ENCODE results near the gene PTPRN2.

Gene PTPRN2

DNA sequence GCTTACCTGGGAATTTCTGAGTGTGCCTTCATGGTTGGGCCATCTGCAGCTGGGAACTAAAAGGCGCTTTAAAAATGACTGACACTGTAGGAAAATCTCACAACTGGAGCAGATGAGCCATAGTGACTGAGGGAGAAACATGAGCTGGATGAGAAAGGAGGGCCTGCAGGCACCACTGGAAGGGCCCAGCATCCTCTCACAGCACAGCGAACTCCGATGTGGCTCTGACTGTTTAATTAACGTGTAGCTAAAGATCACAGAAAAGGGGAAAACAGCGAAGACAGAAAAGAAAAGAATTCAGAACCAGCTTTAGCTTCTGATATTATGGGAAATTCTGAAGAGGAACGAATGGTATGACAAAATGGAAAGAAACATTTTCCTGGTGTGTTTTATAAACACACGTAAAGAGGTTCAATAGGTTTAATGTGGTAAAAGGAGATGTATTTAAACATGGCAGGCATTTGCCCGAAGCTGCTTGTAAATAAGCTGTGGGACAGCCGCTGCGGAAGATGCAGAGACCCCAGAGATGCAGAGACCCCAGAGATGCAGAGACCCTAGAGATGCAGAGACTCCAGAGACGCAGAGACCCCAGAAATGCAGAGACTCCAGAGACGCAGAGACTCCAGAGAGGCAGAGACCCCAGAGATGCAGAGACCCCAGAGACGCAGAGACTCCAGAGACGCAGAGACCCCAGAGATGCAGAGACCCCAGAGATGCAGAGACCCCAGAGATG, 534.3 kb downstream of the PTPRN2 start:
- TF ChIP-seq, protein P1, sequence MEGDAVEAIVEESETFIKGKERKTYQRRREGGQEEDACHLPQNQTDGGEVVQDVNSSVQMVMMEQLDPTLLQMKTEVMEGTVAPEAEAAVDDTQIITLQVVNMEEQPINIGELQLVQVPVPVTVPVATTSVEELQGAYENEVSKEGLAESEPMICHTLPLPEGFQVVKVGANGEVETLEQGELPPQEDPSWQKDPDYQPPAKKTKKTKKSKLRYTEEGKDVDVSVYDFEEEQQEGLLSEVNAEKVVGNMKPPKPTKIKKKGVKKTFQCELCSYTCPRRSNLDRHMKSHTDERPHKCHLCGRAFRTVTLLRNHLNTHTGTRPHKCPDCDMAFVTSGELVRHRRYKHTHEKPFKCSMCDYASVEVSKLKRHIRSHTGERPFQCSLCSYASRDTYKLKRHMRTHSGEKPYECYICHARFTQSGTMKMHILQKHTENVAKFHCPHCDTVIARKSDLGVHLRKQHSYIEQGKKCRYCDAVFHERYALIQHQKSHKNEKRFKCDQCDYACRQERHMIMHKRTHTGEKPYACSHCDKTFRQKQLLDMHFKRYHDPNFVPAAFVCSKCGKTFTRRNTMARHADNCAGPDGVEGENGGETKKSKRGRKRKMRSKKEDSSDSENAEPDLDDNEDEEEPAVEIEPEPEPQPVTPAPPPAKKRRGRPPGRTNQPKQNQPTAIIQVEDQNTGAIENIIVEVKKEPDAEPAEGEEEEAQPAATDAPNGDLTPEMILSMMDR (IDR thresholded peaks at IDR 0.05; ENCODE audit: control insufficient read depth, extremely low read depth, insufficient read depth) = no peak
- H3K4me3 ChIP-seq (ENCODE audit: low read depth, low read length) = no peak overlapping the region
- DNase-seq (ENCODE audit: low read depth) = no peak

DNA sequence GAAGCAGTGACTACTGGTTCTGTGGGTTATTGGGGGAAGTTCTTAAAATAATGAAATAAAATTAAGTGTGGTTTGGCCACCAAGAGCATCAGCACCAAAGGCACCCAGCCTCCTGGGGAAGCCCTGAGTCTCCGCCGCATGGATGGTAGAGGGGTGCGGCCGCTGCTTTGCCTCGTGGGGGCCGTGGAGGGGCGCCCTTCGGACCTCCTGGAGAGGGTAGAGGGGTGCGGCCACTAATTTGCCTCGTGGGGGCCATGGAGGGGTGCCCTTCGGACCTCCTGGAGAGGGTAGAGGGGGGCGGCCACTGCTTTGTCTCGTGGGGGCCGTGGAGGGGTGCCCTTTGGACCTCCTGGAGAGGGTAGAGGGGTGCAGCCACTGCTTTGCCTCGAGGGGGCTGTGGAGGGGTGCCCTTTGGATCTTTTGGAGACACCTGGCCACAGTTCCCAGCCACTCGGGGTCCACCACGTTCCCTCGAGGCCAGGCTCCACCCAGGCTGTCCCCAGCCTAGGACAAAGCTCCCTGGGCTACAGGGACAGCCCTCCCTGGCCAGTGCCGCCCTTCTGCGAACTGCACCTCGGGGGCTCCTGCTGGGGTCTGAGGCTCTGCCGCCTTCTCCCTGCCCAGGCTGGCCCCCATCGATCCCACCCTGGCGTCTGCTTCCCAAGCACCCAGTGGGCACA, 535.1 kb downstream of the PTPRN2 start:
- no peak overlapping the region for H3K4me3 ChIP-seq (ENCODE audit: low read depth, low read length)
- no peak for DNase-seq (ENCODE audit: low read depth)
- TF ChIP-seq, protein P1 (IDR thresholded peaks at IDR 0.05; ENCODE audit: control insufficient read depth, extremely low read depth, insufficient read depth) = no peak

DNA sequence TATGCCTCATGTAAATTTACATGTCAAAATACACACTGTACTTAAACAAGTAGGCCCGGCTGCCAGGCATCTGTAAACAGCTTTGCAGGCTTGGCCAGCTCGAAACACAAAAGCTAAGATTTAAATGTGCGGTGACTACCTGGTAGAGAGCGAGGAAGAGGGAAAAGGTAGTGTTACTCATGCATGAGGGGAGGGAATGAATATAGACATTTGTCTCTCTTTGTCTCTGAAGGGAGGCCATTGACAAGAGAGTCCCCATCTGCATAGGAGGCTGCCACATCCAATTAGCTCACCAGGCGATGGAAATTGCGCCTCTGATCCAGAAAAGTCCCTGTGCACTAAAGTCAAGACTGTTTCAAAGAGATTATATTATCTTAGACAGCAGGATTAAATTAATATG, 535.8 kb downstream of the PTPRN2 start:
- no peak for DNase-seq (ENCODE audit: low read depth)
- TF ChIP-seq, protein P1 (IDR thresholded peaks at IDR 0.05; ENCODE audit: control insufficient read depth, extremely low read depth, insufficient read depth) = no peak
- H3K4me3 ChIP-seq (ENCODE audit: low read depth, low read length) = no peak overlapping the region

- no peak for DNase-seq (ENCODE audit: low read depth)
- TF ChIP-seq, protein P1 (IDR thresholded peaks at IDR 0.05; ENCODE audit: control insufficient read depth, extremely low read depth, insufficient read depth) = no peak
- no peak overlapping the region for H3K4me3 ChIP-seq (ENCODE audit: low read depth, low read length)
Observed at GRCh38 chr7:158050978-158051651, 536.5 kb downstream of the PTPRN2 start.

DNA sequence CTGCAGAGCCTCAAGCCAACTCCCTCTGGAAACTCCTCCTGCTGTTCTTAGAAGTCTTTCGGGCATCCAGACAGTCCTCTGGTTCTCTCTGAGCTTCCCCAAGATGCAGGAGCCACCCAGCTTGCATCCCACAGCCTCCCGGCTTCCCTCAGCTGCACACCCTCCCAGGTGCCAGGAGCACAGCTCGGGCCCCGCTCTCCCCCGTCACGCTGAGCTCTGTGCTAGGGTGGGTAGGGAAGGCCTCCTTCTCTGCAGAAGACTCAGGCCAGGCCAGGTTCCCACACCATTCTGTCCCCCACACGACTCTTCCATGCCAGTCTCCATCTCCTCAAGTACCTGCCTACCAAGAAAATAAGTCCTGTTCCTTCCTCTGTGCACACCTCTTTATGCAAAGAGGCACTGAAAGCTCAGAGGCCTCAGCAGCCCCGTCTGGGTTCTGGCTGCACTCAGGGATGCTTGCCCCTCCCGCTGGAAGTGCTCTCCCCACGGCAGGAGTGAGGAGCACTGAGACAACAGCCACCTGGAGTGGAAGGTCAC, 537.1 kb downstream of the PTPRN2 start:
- no peak overlapping the region for H3K4me3 ChIP-seq (ENCODE audit: low read depth, low read length)
- TF ChIP-seq, protein P1 (IDR thresholded peaks at IDR 0.05; ENCODE audit: control insufficient read depth, extremely low read depth, insufficient read depth) = no peak
- DNase-seq (ENCODE audit: low read depth) = no peak

DNA sequence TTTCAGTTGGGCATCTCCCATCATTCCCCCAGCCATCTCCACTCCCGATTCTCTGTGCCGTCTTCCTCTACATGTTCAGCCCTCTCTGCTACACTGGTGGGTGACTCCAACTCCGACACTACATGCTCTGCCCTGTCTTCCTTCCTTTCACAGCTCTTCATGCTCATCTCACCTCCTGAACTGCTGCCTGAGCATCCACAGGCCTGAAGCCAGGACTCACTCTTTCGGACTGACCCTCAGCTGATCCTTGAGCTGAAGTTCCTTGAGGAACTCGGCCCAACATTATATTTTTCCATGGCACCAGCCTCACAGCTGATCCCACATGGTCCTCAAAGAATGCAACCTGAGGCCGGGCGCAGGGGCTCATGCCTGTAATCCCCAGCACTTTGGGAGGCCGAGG, 538.4 kb downstream of the PTPRN2 start:
- no peak overlapping the region for H3K4me3 ChIP-seq (ENCODE audit: low read depth, low read length)
- no peak for DNase-seq (ENCODE audit: low read depth)
- TF ChIP-seq, protein P1 (IDR thresholded peaks at IDR 0.05; ENCODE audit: control insufficient read depth, extremely low read depth, insufficient read depth) = no peak

All from LNCaP clone FGC (cell line).